NCI-H2029 (cell line): ENCODE data around the gene FAU.
"Not testable (repeated sequence)": the region's sequence is repeated elsewhere in the genome, so short reads cannot be mapped to it uniquely, and the experiment has no call there.

Experiments
- DNase-seq: peaks from one replicate; lab custom pipeline; 2025; lab: John Stamatoyannopoulos, UW

FAU gene

GRCh38 chr11:65119670-65119995 lies 2.3 kb downstream of the FAU start:
- DNase-seq = no peak

DNA sequence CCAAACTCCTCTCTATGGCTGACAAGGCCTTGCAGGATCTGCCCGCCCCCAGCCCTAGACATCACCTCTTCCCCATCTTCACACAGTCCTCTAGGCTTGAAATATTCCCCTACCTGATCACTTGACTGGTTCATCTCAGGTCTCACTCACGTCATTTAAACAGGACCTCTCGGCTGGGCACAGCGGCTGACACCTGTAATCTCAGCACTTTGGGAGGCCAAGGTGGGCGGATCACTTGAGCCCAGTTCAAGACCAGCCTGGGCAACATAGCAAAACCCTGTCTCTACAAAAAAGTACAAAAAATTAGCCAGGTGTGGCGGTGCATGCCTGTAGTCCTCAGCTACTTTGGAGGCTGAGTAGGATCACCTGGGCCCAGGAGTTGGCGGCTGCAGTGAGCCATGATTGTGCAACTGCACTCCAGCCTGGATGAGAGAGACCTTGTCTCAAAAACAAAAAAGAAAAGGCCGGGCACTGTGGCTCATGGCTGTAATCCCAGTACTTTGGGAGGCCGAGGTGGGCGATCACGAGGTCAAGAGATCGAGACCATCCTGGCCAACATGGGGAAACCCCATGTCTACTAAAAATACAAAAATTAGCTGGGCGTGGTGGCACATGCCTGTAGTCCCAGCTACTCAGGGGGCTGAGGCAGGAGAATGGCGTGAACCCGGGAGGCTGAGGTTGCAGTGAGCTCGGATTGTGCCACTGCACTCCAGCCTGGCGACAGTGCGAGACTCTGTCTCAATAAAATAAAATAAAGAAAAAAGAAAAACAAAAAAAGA lies 2.9 kb downstream of the FAU start:
- not testable (repeated sequence) for DNase-seq

GRCh38 chr11:65118097-65118837 lies 3.7 kb downstream of the FAU start:
- DNase-seq = no peak

GRCh38 chr11:65117206-65118096 lies 4.5 kb downstream of the FAU start, which contains the start of gene ZNHIT2:
Gene ZNHIT2, minus strand, starts transcription at chr11:65117701. Its CDS starts 48 bp downstream, at chr11:65117653.
- DNase-seq = peak; percentile 99

DNA sequence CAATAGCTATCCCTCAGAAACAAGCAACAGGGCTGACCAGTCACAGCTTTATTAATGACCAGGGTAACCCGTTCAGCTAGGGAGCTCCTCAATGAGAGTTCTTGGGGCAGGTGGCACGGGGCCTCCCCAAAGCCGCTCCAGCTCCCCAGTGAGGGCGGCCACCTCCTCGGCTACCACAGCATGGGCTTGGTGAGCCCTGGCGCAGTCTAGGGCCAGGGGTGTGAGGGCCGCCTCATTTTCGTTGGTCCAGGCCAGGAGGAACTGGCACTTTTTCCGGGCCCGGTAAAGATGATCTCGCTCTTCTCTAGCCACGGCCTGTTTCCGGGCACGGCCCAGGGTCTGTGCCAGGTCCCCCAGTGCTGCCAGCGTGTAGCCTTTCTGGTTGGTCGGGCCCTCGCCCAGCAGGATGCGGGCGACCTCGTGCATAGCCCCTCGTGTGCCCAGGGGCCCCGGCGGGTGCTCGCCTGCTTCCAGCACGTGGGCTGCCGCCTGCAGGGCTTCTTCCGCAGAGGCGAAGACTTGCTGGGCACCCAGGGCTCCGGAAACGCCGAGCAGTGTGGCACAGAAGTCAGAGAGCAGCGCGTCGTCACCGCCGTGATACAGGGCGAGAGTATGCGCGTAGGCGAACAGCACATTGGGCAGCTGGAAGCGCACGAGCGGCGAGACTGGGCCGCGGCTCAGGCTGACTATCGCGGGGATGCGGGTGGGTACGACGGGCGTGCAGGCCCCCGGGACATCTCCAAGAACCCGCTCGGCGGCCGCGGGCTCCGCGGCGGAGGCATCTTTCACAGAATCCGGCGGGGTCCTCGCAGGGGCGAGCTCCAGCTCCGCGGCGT lies 5.3 kb downstream of the FAU start:
- DNase-seq = peak; percentile 53

GRCh38 chr11:65115361-65116082 lies 6.4 kb downstream of the FAU start:
- no peak for DNase-seq

DNA sequence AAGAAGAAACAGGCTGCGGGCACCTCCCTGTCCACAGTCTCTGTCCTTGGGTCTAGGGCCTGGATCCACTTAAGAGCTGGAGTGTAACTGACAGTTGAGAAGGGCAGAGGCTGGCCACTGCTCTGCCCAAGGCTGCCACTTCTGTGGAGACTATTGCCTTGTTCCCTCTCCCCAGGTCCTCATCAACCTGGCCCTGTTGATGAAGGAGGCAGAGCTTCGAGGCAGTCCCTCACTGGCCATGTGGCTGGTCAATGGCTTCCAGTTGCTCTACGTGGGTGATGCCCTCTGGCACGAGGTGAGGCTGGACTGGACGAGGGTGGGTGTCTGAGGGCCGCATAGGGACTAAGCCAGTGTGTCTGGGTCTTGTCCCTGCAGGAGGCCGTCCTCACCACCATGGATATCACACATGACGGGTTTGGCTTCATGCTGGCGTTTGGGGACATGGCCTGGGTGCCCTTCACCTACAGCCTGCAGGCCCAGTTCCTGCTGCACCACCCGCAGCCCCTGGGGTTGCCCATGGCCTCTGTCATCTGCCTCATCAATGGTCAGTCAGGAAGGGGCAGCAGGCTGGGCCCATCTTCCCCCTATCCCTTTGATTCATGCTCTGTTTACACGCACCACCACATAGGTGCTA lies 7.3 kb downstream of the FAU start:
- DNase-seq = no peak

DNA sequence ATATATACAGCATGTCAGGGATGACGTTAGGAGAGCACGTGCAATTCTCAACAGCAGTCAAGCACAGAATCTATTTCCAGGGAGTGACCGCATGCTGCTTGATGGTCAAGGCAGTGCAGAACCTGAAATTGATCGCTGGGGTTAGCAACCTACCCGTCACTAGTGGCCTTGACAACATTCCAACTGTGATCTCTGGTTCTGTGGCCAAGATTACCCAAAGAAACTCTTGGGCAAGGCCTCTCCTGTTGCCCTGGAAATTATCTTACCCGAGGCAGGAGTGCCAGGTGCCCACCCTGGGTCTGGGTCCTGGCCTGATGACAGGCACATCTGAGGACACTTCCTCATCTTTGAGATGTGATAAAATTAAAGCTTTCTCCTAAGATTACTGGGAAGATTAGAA lies 8.1 kb downstream of the FAU start:
- no peak for DNase-seq

DNA sequence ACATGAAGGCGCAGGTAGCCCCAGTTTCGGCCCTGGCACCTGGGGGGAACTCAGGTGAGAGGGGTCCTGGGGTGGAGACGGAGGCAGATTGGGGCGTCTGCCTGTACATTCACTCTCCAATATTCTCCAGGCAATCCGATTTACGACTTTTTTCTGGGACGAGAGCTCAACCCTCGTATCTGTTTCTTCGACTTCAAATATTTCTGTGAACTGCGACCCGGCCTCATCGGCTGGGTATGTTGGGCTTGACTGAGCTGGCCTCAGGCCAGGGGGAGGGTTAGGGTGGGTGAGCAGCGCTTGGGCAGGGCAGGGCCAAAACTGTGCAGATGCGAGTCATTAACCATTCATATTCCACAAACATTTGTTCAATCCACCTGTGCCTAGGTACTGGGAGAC lies 8.6 kb downstream of the FAU start:
- peak; percentile 8 for DNase-seq

- DNase-seq = peak; percentile 16
Observed at GRCh38 chr11:65112546-65113360, 9.2 kb downstream of the FAU start.

DNA sequence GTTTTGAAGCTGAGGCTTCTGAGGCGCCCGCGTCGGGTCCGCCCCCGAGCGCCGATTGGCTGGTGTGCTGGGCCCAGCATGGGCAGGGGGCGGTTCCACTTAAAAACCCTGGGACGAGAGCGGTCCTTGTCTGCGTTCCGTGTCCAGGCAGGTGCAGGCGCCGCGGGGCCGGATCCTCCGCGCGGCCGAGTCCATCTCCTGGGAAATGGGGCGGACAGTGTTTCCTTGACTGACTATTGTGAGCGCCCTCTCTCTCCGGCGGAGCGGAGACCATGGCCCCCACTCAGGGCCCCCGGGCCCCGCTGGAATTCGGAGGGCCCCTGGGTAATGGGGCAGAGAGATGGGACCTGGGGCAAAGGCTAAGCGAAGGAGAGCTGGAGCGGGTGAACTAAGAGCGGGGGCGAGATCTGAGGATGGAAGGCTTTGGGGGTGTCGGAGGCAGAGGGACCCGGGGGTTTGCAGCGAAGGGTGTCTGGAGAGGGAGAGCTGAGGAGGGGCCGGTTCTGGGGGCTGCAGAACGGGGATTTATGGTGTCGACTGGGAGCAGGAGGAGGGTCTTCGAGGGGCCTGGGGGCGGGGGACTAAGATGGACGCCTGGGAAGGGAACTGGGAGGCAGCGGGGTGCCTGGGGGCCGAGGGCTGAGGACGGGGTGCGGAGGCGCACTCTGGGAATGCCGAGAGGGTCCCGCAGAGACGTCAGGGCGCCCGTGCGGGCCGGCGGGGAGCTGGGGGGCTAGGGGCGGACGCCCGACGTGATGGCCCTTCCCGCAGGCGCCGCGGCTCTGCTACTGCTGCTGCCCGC lies 10.0 kb downstream of the FAU start, which contains the start of gene TM7SF2:
Gene TM7SF2 (plus strand): TSS at position 129 of the 802 bp plus-strand sequence. CDS start 144 bp downstream, at position 273.
- DNase-seq = peak; percentile 97

GRCh38 chr11:65111159-65111743 lies 10.7 kb downstream of the FAU start:
- no peak for DNase-seq

- DNase-seq = peak; percentile 64
Observed at GRCh38 chr11:65110354-65110861, 11.5 kb downstream of the FAU start.

GRCh38 chr11:65109231-65110198 lies 12.4 kb downstream of the FAU start:
- no peak for DNase-seq

- no peak for DNase-seq
Observed at GRCh38 chr11:65108469-65109123, 13.3 kb downstream of the FAU start.
